Ishikawa (cell line): ENCODE results near the gene TGIF2.

Experiments used
- FOXM1 ChIP-seq: IDR thresholded peaks from 2 replicates; pipeline ENCODE4 v1.6.1; 2012; ENCODE audit warnings: low read depth, borderline replicate concordance
- RAD21 ChIP-seq: IDR thresholded peaks from 2 replicates; pipeline ENCODE4 v1.6.1; 2012; ENCODE audit warnings: low read depth
- TAF1 ChIP-seq: IDR thresholded peaks from 2 replicates; pipeline ENCODE4 v1.6.1; 2012; ENCODE audit warnings: low read depth, mild to moderate bottlenecking
- YY1 ChIP-seq: IDR thresholded peaks from 2 replicates; pipeline ENCODE4 v1.6.1; 2012; ENCODE audit warnings: low read depth

GRCh38 chr20:36542516-36543183, 30.7 kb upstream of the TGIF2 start:
- TF ChIP-seq YY1 (no peak), FOXM1 (no peak), RAD21 (no peak), TAF1 (no peak)
